Panc1 (cell line): ENCODE results near the gene NTN3. TPM values are rescaled to one million over a fixed set of nuclear protein-coding genes. Genes with fewer than 3 reads are reported as not detected.

Experiments
- ATAC-seq: fragments of 200-7000 bp; cut with Tn5 transposase; 2 replicates; pipeline ENCODE4 v1.9.1; 2020; ENCODE audit warnings: mild to moderate bottlenecking, moderate library complexity
- BruUV-seq: library from RNA; stranded (reverse); fragments of 400-500 nt; replicated peaks from 2 replicates; lab custom pipeline; 2021; lab: Mats Ljungman, UMichigan
- CTCF ChIA-PET: fragments of 300-600 bp; sonication (Branson Sonifier 250); formaldehyde crosslinking; loops from one replicate; lab custom pipeline; 2022; ENCODE audit warnings: antibody characterized with exemption; lab: Charles Lee
- POLR2A ChIA-PET: fragments of 300-600 bp; sonication (Branson Sonifier 250); formaldehyde crosslinking; loops from one replicate; lab custom pipeline; 2022; ENCODE audit warnings: antibody characterized with exemption; lab: Charles Lee
- DNase-seq: peaks from one replicate; pipeline ENCODE4 v3.0.0-alpha.2; 2010; ENCODE audit warnings: low read depth, low spot score
- H3K27ac ChIP-seq: 2 replicates; pipeline ENCODE4 v1.5.1; 2011; ENCODE audit warnings: mild to moderate bottlenecking, low read length, inconsistent platforms
- H3K27me3 ChIP-seq: fragments of 200-500 bp; sonication (Bioruptor generic); 2 replicates; pipeline ENCODE4 v1.6.0; 2014; ENCODE audit warnings: low read length, inconsistent platforms; ENCODE audit not compliant: control insufficient read depth, insufficient read depth
- H3K36me3 ChIP-seq: fragments of 200-500 bp; sonication (Bioruptor generic); 2 replicates; pipeline ENCODE4 v1.5.1; 2014; ENCODE audit warnings: inconsistent platforms, mild to moderate bottlenecking, low read length, moderate library complexity; ENCODE audit not compliant: control insufficient read depth, insufficient read depth
- H3K4me1 ChIP-seq: 2 replicates; pipeline ENCODE4 v1.5.1; 2011; ENCODE audit warnings: inconsistent platforms, mild to moderate bottlenecking, low read length, moderate library complexity; ENCODE audit not compliant: control insufficient read depth, insufficient read depth
- H3K4me3 ChIP-seq, 2 experiments: 2 replicates each; pipeline ENCODE4 v1.5.1; 2011 to 2012; ENCODE audit warnings: low read depth in 2 of 2, low read length in 2 of 2, mild to moderate bottlenecking in 2 of 2, inconsistent platforms in 1 of 2, moderate library complexity in 1 of 2
- H3K9me3 ChIP-seq: fragments of 200-500 bp; sonication (Bioruptor generic); 2 replicates; pipeline ENCODE4 v1.5.1; 2014; ENCODE audit warnings: low read depth, mild to moderate bottlenecking, inconsistent platforms, low read length, moderate library complexity; ENCODE audit not compliant: control insufficient read depth, insufficient read depth
- POLR2AphosphoS5 ChIP-seq: IDR thresholded peaks from 2 replicates; pipeline ENCODE4 v1.6.1; 2012; ENCODE audit warnings: mild to moderate bottlenecking, low read depth, low read length, moderate library complexity
- REST ChIP-seq, 2 experiments: IDR thresholded peaks; 2 replicates each; pipeline ENCODE4 v1.6.1; 2011 to 2012; ENCODE audit warnings: low read depth in 2 of 2, control low read depth in 1 of 2, low read length in 1 of 2, mild to moderate bottlenecking in 1 of 2, moderate library complexity in 1 of 2; ENCODE audit not compliant: insufficient read depth in 1 of 2
- SIN3A ChIP-seq: IDR thresholded peaks from 2 replicates; pipeline ENCODE4 v1.6.1; 2012; ENCODE audit warnings: low read depth, mild to moderate bottlenecking, low read length, moderate library complexity, borderline replicate concordance; ENCODE audit not compliant: insufficient read depth
- TCF7L2 ChIP-seq: IDR thresholded peaks from 2 replicates; pipeline ENCODE4 v1.6.1; 2011; ENCODE audit warnings: mild to moderate bottlenecking, low read depth, low read length, inconsistent platforms
- in situ Hi-C: cut with HindIII; loops from 2 replicates; pipeline ENCODE4 v1.10.0; 2016; ENCODE audit warnings: low sequenced_read_pairs, low pct_unique_long_range_greater_than_20kb
- intact Hi-C: fragments of 100-400 bp; cut with micrococcal nuclease; formaldehyde crosslinking; loops from one replicate; pipeline ENCODE4 v1.10.0; 2022; ENCODE audit not compliant: unreplicated experiment
- total RNA-seq: library from RNA; stranded (reverse); gene quantifications from one replicate; pipeline ENCODE4 v1.2.1, GENCODE V29; 2021; ENCODE audit not compliant: unreplicated experiment
- TF ChIP-seq, protein P1 (sequence below): fragments of 450-650 bp; IDR thresholded peaks from 2 replicates; pipeline ENCODE4 v1.5.1; 2017; ENCODE audit warnings: mild to moderate bottlenecking

NTN3 gene
- total RNA-seq, 1 experiment from 2014 or later = 3.2 TPM

GRCh38 chr16:2424061-2425007 lies 46.8 kb upstream of the NTN3 start:
- POLR2A ChIA-PET = no interaction called here
- CTCF ChIA-PET = no interaction called here
- Histone ChIP-seq H3K27me3 (no peaks in the 10 kb centered on the region), H3K36me3 (no peaks in the 10 kb centered on the region; the same call in 1 of the 2 replicates), H3K27ac (no peak overlapping the region), H3K4me3 (no peak overlapping the region), H3K9me3 (no peaks in the 10 kb centered on the region), H3K4me1 (peaks cover 8% of the 10 kb centered on the region; the same call in 1 of the 2 replicates)
- TF ChIP-seq POLR2AphosphoS5 = no peak
- no peak for TF ChIP-seq REST (IDR thresholded peaks at IDR 0.05; ENCODE audit: insufficient read depth in 1 of 2, low read depth in 2 of 2, low read length in 1 of 2)
- no peak for TF ChIP-seq TCF7L2
- TF ChIP-seq, protein P1, sequence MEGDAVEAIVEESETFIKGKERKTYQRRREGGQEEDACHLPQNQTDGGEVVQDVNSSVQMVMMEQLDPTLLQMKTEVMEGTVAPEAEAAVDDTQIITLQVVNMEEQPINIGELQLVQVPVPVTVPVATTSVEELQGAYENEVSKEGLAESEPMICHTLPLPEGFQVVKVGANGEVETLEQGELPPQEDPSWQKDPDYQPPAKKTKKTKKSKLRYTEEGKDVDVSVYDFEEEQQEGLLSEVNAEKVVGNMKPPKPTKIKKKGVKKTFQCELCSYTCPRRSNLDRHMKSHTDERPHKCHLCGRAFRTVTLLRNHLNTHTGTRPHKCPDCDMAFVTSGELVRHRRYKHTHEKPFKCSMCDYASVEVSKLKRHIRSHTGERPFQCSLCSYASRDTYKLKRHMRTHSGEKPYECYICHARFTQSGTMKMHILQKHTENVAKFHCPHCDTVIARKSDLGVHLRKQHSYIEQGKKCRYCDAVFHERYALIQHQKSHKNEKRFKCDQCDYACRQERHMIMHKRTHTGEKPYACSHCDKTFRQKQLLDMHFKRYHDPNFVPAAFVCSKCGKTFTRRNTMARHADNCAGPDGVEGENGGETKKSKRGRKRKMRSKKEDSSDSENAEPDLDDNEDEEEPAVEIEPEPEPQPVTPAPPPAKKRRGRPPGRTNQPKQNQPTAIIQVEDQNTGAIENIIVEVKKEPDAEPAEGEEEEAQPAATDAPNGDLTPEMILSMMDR = no peak
- TF ChIP-seq SIN3A = no peak
- in situ Hi-C loops = no loop called here
- BruUV-seq = no TSS peak
- ATAC-seq = no peak
- DNase-seq = no peak
- intact Hi-C loops = loop anchor here (5.0 kb wide), 1 partner anchor 77 kb away; no protein-coding TSS in a partner anchor

GRCh38 chr16:2425008-2425518 lies 46.0 kb upstream of the NTN3 start:
- ChIA-PET CTCF (interaction anchor here (0.7 kb wide), 1 partner anchor 1301 kb away, joined by 3 read pairs; no protein-coding TSS in a partner anchor), POLR2A (no interaction called here)
- Histone ChIP-seq H3K36me3 (peaks cover under 1% of the 10 kb centered on the region; the same call in 1 of the 2 replicates), H3K27ac (no peak overlapping the region), H3K4me1 (peaks cover 8% of the 10 kb centered on the region; the same call in 1 of the 2 replicates), H3K27me3 (no peaks in the 10 kb centered on the region), H3K9me3 (no peaks in the 10 kb centered on the region), H3K4me3 (no peak overlapping the region)
- no TSS peak for BruUV-seq
- intact Hi-C loops = no loop called here
- DNase-seq (no peak), ATAC-seq (no peak)
- TF ChIP-seq POLR2AphosphoS5 (no peak), SIN3A (no peak), TCF7L2 (no peak), REST (IDR thresholded peaks at IDR 0.05; ENCODE audit: insufficient read depth in 1 of 2, low read depth in 2 of 2, low read length in 1 of 2) (no peak)
- TF ChIP-seq, protein P1 = no peak
- in situ Hi-C loops = no loop called here
